Retinal pigment epithelial cell (primary cell): ENCODE measurements around the gene PGC.

Experiments
- DNase-seq: peaks from one replicate; pipeline ENCODE4 v3.0.0-alpha.2; 2010; ENCODE audit warnings: low read depth
- H3K4me3 ChIP-seq: 2 replicates; pipeline ENCODE4 v1.5.1; 2011; ENCODE audit warnings: mild to moderate bottlenecking, low read length, control low read depth, moderate library complexity
- TF ChIP-seq, protein P1 (sequence below): conservative IDR thresholded peaks from 2 replicates; pipeline ENCODE4 v1.5.1; 2011; ENCODE audit warnings: low read depth, low read length, control low read depth, inconsistent platforms

The PGC gene

DNA sequence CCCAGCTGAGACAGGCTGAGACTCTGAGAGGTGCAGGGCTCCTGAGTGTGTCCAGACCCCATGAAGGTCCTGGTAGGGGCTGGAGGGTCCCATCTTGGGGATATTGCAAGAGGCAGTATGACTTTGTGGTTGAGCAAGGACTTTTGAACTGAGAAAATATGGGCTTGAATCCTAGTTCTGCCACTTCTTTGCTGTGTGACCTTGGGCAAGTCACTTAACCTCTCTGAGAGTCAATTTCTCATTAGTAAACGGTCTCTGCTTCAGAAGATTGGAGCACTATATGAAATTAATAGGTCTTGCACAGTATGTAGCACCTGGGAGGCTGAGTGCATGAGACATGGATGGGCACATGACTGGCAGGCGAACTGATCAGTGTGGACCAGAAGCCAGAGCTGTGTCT is 54.5 kb downstream of the PGC start:
- no peak overlapping the region for H3K4me3 ChIP-seq
- no peak for DNase-seq
- TF ChIP-seq, protein P1, sequence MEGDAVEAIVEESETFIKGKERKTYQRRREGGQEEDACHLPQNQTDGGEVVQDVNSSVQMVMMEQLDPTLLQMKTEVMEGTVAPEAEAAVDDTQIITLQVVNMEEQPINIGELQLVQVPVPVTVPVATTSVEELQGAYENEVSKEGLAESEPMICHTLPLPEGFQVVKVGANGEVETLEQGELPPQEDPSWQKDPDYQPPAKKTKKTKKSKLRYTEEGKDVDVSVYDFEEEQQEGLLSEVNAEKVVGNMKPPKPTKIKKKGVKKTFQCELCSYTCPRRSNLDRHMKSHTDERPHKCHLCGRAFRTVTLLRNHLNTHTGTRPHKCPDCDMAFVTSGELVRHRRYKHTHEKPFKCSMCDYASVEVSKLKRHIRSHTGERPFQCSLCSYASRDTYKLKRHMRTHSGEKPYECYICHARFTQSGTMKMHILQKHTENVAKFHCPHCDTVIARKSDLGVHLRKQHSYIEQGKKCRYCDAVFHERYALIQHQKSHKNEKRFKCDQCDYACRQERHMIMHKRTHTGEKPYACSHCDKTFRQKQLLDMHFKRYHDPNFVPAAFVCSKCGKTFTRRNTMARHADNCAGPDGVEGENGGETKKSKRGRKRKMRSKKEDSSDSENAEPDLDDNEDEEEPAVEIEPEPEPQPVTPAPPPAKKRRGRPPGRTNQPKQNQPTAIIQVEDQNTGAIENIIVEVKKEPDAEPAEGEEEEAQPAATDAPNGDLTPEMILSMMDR, result no peak

DNA sequence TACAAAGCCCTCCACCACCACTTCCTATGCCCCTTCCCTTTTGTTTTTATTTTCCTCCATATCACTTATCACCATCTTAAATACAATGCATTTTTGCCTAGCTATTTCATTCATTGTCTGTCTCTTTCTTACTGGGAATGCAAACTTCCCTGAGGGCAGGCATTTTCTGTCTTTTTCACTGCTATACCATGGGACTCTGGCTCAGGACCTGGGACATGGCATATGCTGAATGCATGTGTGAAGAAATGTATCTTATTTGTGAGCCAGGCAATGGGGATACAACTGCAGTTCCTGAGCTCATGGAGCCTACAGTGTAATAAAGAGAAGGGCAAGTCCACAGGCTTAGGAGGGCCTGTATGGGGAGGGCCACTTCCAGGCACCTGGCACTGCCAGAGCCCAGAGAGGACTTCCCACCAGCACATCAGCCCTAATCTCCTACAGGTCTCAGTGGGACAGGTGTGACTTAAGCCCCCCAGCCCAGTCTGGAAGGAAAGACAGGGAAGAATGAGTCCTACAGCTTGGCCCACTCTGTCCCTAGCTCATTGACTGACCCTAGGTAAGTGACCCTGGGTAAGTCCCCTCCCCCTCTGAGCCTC is 55.0 kb downstream of the PGC start:
- TF ChIP-seq, protein P1, result no peak
- no peak for DNase-seq
- H3K4me3 ChIP-seq, result no peak overlapping the region

GRCh38 chr6:41691426-41692079 is 55.6 kb downstream of the PGC start:
- TF ChIP-seq, protein P1, result no peak
- no peak for DNase-seq
- H3K4me3 ChIP-seq, result no peak overlapping the region

DNA sequence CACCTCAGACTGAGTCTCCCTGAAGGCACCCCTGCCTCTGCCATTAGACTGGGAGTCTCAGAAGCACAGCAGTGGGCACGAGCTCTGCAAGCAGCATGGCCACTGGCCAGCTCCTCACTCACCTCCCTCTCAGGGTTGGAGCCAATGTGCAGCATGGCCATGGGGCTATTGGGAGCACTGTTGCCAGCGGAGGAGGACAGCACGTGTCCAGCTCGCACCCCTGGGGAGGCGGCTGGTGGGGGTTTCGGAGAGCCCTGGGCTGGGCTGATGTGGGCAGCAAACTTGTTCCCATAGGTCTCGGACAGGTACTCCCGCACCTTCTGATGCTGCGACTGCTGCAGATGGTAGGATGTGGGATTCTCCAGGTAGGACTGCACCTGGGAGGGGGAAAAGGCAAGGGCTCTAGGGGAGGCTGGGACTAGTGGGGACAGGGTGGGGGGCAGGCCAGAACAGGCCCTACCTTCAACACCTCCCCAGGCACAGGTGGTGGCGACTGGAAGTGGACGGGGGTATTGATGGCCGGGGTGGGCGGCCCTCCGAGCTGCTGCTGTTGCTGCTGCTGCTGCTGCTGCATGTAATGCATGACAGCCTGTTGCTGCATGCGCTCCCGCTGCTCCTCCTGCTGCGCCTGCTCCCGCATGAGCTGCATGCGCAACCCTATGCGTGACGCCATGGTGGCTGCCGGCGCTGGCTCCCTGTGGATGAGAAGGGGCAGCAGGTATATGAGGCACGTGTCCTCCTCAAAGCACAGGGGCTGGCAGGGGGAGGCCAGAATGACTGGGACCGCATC is 56.5 kb downstream of the PGC start:
- TF ChIP-seq, protein P1, result no peak
- H3K4me3 ChIP-seq, result no peak overlapping the region
- no peak for DNase-seq

GRCh38 chr6:41689171-41690008 is 57.8 kb downstream of the PGC start:
- no peak overlapping the region for H3K4me3 ChIP-seq
- TF ChIP-seq, protein P1, result no peak
- DNase-seq, result no peak

DNA sequence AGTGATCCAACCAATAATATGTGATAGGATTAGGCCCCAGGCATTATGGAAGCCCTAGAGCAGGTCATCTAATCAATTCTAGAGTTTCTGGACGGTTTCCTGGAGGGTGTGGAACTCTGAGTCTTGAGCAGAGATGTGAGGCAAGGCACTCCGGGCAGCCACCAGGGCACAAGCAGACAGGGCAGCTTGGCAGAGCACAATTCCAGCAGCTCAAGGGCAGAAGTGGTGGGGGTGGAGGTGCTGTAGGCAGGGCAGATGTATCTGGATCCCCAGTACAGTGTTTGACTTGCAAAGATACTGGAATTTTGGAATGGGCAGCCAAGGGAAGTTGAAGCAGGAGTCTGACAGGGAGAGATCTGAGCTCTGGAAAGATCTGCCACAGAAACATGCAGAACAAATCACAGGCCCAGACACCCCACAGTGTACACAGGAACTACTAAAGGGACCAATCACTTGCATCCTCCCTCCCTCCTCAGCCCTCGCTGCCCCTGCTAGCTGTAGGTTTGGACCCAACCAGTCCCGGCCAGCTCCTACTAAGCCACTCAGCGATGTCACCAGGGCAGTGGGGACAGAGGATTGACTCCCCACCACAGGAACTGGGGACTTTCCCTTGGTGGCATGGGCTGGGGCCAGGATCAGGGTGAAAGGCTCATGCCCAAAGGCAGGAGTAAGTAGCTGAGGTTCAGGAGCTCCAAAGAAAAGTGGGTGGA is 58.8 kb downstream of the PGC start:
- DNase-seq, result no peak
- H3K4me3 ChIP-seq, result no peak overlapping the region
- TF ChIP-seq, protein P1, result no peak
